Mesodermal cell (in vitro differentiated cells): Measurements from ENCODE around the gene TSNAXIP1.

Source experiments
- H3K27ac ChIP-seq: 2 replicates; pipeline ENCODE4 v1.7.0; 2013; ENCODE audit warnings: mild to moderate bottlenecking, low read depth, low read length, moderate library complexity; ENCODE audit not compliant: severe bottlenecking
- H3K36me3 ChIP-seq: 2 replicates; pipeline ENCODE4 v1.7.1; 2013; ENCODE audit warnings: mild to moderate bottlenecking, low read length, moderate library complexity; ENCODE audit not compliant: control insufficient read depth, insufficient read depth
- H3K4me1 ChIP-seq: one replicate; pipeline ENCODE4 v1.7.1; 2013; ENCODE audit warnings: mild to moderate bottlenecking, low read length; ENCODE audit not compliant: insufficient read depth, control insufficient read depth, poor library complexity, severe bottlenecking
- H3K4me3 ChIP-seq: 2 replicates; pipeline ENCODE4 v1.7.0; 2013; ENCODE audit warnings: low read length, control low read depth, mild to moderate bottlenecking; ENCODE audit not compliant: insufficient read depth, poor library complexity, severe bottlenecking; ENCODE audit errors: extremely low read depth
- H3K9me3 ChIP-seq: 2 replicates; pipeline ENCODE4 v1.7.1; 2013; ENCODE audit warnings: mild to moderate bottlenecking, low read length, moderate library complexity; ENCODE audit not compliant: control insufficient read depth
- WGBS, 2 experiments: methylation state at CpG; one replicate each; pipeline ENCODE4 v1.1.5; 2013; ENCODE audit warnings: missing lambda C conversion rate in 2 of 2; ENCODE audit not compliant: insufficient coverage in 2 of 2; 5-methylcytosine and 5-hydroxymethylcytosine counted together

The TSNAXIP1 gene

DNA sequence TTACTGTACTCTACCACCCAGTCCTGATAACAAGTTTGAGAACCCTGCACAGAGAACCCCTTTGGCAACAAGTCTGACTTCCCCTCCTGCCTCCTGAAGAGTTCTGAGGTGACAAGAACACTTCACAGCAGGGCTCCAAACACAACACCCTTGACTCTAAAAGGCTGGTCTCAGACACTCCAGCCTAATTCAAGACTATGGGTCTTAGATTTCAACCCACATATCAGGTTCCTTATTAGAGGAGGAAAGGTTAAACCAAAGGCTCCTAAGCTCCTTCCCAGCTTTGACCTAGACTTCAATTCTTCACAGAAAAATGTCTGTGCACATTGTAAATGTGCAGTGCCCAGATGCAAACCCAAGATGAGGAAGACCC lies 23.4 kb upstream of the TSNAXIP1 start:
- no peak overlapping the region for H3K27ac ChIP-seq

DNA sequence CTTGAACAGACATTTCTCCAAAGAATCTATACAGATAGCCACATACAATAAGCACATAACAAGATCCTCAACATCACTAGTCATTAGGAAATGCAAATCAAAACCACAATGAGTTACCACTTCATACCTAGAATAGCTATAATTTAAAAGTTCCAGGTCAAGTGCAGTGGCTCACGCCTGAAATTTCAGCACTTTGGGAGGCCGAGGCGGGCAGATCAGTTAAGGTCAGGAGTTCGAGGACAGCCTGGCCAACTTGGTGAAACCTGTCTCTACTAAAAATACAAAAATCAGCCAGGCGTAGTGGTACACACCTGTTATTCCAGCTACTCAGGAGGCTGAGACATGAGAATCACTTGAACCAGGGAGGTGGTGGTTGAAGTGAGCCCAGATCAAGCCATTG lies 20.2 kb upstream of the TSNAXIP1 start:
- Histone ChIP-seq H3K4me1 (no peaks in the 10 kb centered on the region), H3K27ac (no peak overlapping the region), H3K36me3 (peaks cover 10% of the 10 kb centered on the region), H3K4me3 (no peak overlapping the region), H3K9me3 (no peaks in the 10 kb centered on the region)
- WGBS, 2 experiments, result 90 to 95% methylated on average over 3 to 4 of the region's 5 CpGs

More for the DNA sequence above, 23.4 kb upstream of the TSNAXIP1 start:
- Histone ChIP-seq H3K4me1 (no peaks in the 10 kb centered on the region), H3K4me3 (no peak overlapping the region), H3K36me3 (peaks cover 15% of the 10 kb centered on the region), H3K9me3 (no peaks in the 10 kb centered on the region)

DNA sequence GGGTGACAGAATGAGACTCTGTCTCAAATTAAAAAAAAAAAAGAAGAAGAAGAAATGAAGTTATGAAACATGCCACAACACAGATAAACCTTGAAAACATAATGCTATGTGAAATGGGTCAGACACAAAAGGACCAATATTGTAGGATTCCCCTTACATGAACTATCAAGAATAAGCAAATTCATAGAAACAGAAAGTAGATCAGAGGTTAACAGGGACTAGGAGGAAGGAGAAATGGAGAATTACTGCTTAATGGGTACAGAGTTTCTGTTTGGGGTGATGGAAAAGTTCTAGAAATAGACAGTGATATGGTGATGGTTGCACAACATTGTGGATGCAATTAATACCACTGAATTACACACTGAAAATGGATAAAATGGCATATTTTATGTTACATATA lies 16.6 kb upstream of the TSNAXIP1 start:
- H3K36me3 ChIP-seq, result peaks cover 4% of the 10 kb centered on the region
- H3K4me1 ChIP-seq, result no peaks in the 10 kb centered on the region
- no peak overlapping the region for H3K27ac ChIP-seq
- H3K9me3 ChIP-seq, result no peaks in the 10 kb centered on the region
- H3K4me3 ChIP-seq, result no peak overlapping the region

DNA sequence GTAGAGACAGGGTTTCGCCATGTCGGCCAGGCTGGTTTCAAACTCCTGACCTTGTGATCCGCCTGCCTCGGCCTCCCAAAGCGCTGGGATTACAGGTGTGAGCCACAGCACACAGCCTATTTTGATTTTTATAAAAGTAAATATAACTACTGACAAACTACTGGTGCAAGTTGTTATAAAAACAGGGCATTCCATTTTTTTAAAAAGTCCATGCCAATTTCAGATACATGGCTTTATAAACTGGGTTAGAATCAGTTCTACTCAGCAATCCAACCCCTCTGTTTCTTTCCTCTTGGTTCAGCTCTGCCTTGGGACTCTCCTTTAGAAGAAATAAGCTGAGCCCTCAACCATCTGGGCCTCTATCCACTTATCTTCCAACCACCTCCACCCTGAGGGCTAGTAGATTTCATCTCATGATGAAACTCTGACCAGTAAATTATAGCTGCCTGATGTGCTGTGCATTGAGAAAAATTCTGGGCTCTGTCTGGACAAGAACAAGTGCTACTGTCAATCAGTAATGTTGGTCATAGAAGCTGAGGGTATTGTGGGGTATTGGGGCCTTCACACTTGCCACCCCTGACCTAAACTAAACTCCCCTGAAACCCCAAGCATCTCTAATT lies 10.5 kb upstream of the TSNAXIP1 start:
- WGBS, 2 experiments, result 100% methylated on average over 2 of the region's 5 CpGs; no CpG with 5 or more reads in 1 of the 2 experiments
- no peaks in the 10 kb centered on the region for H3K9me3 ChIP-seq
- no peaks in the 10 kb centered on the region for H3K4me1 ChIP-seq
- no peak overlapping the region for H3K4me3 ChIP-seq
- no peak overlapping the region for H3K27ac ChIP-seq
- H3K36me3 ChIP-seq, result peaks cover 23% of the 10 kb centered on the region

DNA sequence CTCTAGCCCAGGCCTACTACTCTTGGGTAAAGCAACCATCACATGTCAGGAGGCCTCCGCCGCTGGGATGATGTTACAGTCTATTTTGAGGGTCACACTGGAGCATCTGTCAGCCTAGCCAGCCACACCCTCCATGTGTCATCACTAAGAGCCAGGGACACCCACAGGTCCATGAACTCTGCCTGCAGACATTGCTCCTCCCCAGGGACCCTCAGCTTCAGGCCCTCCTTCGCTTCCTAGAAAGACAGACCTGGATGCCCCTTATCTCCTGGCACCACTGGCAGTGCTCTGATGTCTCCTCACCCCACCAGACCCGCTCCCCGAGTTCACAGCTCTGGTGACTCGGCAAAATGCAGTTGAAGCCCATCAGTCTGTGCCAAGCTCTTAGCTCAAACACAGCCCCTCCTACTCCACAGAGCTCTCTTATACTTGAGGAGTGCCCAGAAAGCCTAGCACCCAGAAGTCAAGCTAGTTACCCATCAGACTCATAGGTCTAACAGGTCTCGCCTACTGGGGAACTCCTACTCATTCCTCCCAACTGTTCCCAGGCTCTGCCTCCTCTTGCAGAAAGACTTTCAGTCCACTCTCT lies 6.3 kb upstream of the TSNAXIP1 start:
- no peak overlapping the region for H3K27ac ChIP-seq
- H3K9me3 ChIP-seq, result no peaks in the 10 kb centered on the region
- no peaks in the 10 kb centered on the region for H3K4me1 ChIP-seq
- H3K36me3 ChIP-seq, result peaks cover 56% of the 10 kb centered on the region
- WGBS, 2 experiments, result 85 to 91% methylated on average over 7 of the region's 7 CpGs
- H3K4me3 ChIP-seq, result no peak overlapping the region

DNA sequence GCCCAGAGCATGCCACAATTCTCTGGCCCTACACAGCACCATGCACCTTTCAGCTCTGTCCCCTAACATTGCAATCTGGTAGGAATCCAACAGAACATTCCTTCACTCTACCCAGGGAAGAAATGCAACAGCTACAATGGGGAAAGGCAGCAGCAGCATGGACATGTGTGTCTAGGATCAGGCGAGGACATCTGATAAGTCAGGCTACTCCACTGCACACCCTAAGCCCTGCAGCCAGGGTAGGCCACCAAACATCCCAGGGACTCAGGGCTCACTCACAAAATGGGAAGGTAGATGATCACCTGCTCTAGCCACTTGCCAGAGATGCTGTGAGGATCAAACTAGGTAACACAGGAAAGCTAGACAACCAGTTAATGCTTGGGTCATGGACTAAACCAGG lies 5.4 kb upstream of the TSNAXIP1 start:
- WGBS, 2 experiments, result 63 to 100% methylated on average over 1 of the region's 1 CpG
- Histone ChIP-seq H3K27ac (no peak overlapping the region), H3K36me3 (peaks cover 56% of the 10 kb centered on the region), H3K4me1 (no peaks in the 10 kb centered on the region), H3K4me3 (no peak overlapping the region), H3K9me3 (no peaks in the 10 kb centered on the region)

DNA sequence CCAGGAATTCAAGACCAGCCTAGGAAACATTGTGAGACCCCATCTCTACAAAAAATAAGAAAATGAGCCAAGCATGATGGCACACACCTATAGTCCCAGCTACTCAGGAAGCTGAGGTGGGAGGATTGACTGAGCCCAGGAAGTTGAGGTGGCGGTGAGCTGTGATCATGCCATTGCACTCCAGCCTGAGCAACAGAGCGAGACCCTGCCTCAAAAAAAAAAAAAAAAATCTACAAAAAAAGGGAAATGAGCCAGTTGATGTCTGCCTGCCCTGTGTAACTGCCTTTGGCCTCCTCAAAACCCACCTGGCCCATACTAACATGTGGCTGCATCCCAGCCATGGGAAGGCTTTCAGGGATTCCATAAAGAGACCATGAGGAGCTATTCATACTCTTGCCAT lies 4.8 kb upstream of the TSNAXIP1 start:
- no peaks in the 10 kb centered on the region for H3K4me1 ChIP-seq
- H3K36me3 ChIP-seq, result peaks cover 50% of the 10 kb centered on the region
- no peak overlapping the region for H3K4me3 ChIP-seq
- no peaks in the 10 kb centered on the region for H3K9me3 ChIP-seq
- WGBS, 2 experiments, result 100% methylated on average over 1 of the region's 2 CpGs; no CpG with 5 or more reads in 1 of the 2 experiments
- H3K27ac ChIP-seq, result no peak overlapping the region

DNA sequence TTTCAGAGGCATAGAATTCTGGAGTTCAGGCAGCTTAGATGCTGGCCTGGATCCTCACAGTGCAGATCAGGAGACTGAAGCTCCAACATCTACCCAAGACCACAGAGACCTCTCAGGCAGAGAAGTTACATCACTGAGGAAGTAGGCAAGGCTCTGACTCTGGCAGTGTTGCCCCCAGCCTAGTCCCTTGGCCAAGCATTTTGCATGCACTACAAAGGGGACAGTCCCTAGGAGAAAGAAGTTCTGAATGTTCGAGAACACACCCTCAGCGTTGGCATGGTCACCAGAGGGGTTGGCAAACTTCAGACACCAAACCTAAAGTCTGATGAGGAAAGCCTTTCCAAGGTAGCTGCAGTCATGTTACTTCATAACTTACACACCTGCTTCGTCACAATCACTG lies 2.8 kb upstream of the TSNAXIP1 start:
- no peak overlapping the region for H3K27ac ChIP-seq

DNA sequence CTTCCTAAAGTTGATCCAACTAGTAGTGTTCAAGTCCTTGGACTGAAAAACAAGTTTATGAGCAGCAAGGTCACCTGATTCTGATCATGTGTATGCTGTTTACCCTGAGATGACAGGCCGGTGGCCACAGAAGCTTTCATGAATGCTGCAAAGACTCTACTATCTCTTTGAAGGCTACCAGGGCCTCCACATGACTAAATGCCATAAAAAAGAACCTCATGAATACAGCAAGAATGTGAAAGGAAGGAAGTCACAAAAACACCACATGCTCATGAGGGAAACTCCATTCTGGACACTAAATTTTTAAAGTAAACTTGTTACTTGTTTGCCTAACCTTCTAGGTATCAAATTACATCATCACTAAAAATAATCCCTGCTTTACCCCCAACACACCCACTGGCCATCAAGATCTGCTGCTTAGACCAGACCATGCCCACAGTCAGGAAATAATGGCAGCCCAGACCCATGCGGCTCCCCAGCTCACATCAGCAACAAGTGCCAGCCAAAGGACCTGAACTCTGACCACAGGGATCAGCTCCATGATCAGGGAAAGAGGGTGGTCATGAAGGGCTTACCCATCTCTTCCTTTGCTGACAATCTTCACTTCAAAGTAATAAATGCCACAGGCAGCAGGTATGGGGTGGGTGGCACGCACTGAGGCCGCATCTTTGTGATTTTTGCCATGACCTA lies 1.7 kb upstream of the TSNAXIP1 start:
- WGBS, 2 experiments, result 100% methylated on average over 3 to 4 of the region's 4 CpGs
- no peaks in the 10 kb centered on the region for H3K9me3 ChIP-seq
- H3K27ac ChIP-seq, result no peak overlapping the region
- H3K4me3 ChIP-seq, result peak overlapping the region; percentile 96
- peaks cover 45% of the 10 kb centered on the region for H3K36me3 ChIP-seq
- H3K4me1 ChIP-seq, result no peaks in the 10 kb centered on the region

More for the DNA sequence above, 2.8 kb upstream of the TSNAXIP1 start:
- H3K36me3 ChIP-seq, result peaks cover 50% of the 10 kb centered on the region
- no peaks in the 10 kb centered on the region for H3K9me3 ChIP-seq
- no peaks in the 10 kb centered on the region for H3K4me1 ChIP-seq
- 100% methylated on average over 3 of the region's 3 CpGs; no CpG with 5 or more reads in 1 of the 2 experiments for WGBS, 2 experiments
- H3K4me3 ChIP-seq, result no peak overlapping the region

DNA sequence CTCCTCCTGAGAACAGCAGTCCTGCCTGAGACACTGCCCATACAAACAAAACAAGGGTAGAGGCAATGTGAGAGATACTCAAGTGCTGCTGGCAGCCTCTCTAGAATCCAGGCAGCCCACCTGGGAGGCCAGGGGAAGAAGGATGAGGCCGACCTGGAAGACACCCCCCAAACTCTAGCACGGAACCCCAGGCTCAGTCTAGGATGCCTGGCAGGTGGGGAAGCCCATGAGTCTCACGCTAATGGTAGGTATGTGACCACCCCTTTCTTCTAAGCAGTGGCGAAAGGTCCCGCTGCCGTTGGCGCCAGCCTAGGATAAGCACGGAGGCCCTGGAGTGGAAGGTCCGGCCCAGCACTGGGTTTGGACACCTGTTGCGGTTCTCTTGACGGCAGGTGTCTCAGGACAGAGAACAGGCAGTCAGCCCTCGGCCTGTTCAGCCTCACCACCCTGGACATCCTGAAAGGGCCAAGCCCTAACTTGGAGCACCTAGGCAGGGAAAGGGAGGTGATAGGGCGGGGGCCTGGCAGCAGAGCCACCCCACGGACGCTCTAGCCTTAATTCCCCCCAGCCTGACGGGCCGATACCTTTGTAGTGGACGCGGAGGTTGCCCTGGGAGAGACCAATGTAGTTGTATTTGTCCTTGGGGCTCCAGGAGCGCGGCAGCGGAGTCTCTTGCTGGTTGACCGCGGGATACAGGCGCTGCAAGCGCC lies 816 bp upstream of the TSNAXIP1 start:
- 1 to 3% methylated on average over 18 to 26 of the region's 26 CpGs for WGBS, 2 experiments
- Histone ChIP-seq H3K4me1 (no peaks in the 10 kb centered on the region), H3K9me3 (no peaks in the 10 kb centered on the region), H3K36me3 (peaks cover 36% of the 10 kb centered on the region), H3K4me3 (peak overlapping the region; percentile 96), H3K27ac (peak overlapping the region; percentile 62)
